Osteoblast (primary cell): ENCODE results near the gene MIX23. TPM values are rescaled to one million over a fixed set of nuclear protein-coding genes. Genes with fewer than 3 reads are reported as not detected.
"Not testable (repeated sequence)": the region's sequence is repeated elsewhere in the genome, so short reads cannot be mapped to it uniquely, and the experiment has no call there.

Experiments used
- DNase-seq: peaks from one replicate; pipeline ENCODE4 v3.0.0; 2011; ENCODE audit warnings: low spot score, mixed read lengths; ENCODE audit not compliant: insufficient read length; ENCODE audit errors: missing footprints
- H2AFZ ChIP-seq: 2 replicates; pipeline ENCODE4 v1.6.0; 2011; ENCODE audit warnings: mild to moderate bottlenecking, low read length
- H3K27ac ChIP-seq: 2 replicates; pipeline ENCODE4 v1.5.1; 2011; ENCODE audit warnings: mild to moderate bottlenecking, low read depth, low read length, moderate library complexity
- H3K27me3 ChIP-seq: 2 replicates; pipeline ENCODE4 v1.6.0; 2012; ENCODE audit warnings: mild to moderate bottlenecking, control low read depth, inconsistent platforms, low read length, moderate library complexity; ENCODE audit not compliant: insufficient read depth
- H3K36me3 ChIP-seq: 2 replicates; pipeline ENCODE4 v1.5.1; 2011; ENCODE audit warnings: mild to moderate bottlenecking, low read length, control low read depth, moderate library complexity; ENCODE audit not compliant: insufficient read depth
- H3K4me1 ChIP-seq: 2 replicates; pipeline ENCODE4 v1.5.1; 2011; ENCODE audit warnings: mild to moderate bottlenecking, low read length, control low read depth, moderate library complexity; ENCODE audit not compliant: insufficient read depth
- H3K4me2 ChIP-seq: 2 replicates; pipeline ENCODE4 v1.6.0; 2011; ENCODE audit warnings: mild to moderate bottlenecking, low read length; ENCODE audit not compliant: insufficient read depth
- H3K4me3 ChIP-seq: fragments of 200-600 bp; sonication (generic); 3 replicates; pipeline ENCODE4 v1.5.1; 2012; ENCODE audit warnings: mild to moderate bottlenecking, low read length, inconsistent platforms; ENCODE audit not compliant: insufficient read depth
- H3K79me2 ChIP-seq: 2 replicates; pipeline ENCODE4 v1.6.0; 2012; ENCODE audit warnings: mild to moderate bottlenecking, low read length, control low read depth, inconsistent platforms; ENCODE audit not compliant: insufficient read depth
- H3K9me3 ChIP-seq: 2 replicates; pipeline ENCODE4 v1.5.1; 2011; ENCODE audit warnings: low read depth, low read length, control low read depth
- H4K20me1 ChIP-seq: 2 replicates; pipeline ENCODE4 v1.6.0; 2012; ENCODE audit warnings: mild to moderate bottlenecking, low read length, control low read depth; ENCODE audit not compliant: insufficient read depth
- total RNA-seq: library from RNA; depleted of rRNA; stranded (reverse); fragments of >200 nt; gene quantifications from 2 replicates; pipeline ENCODE4 v1.2.3, GENCODE V29; 2012
- TF ChIP-seq, protein P1 (sequence below): IDR thresholded peaks from 2 replicates; pipeline ENCODE4 v1.5.1; 2011; ENCODE audit warnings: mild to moderate bottlenecking, low read depth, low read length, moderate library complexity; ENCODE audit errors: extremely low read depth

MIX23 gene
- total RNA-seq, 1 donor, result 17.0 TPM

- no peak overlapping the region for H3K4me2 ChIP-seq
- peaks cover 6% of the 10 kb centered on the region for H3K4me1 ChIP-seq
- no peak overlapping the region for H3K4me3 ChIP-seq
- DNase-seq, result no peak
- H4K20me1 ChIP-seq, result no peaks in the 10 kb centered on the region
- H3K79me2 ChIP-seq, result peaks cover 48% of the 10 kb centered on the region
- no peaks in the 10 kb centered on the region for H3K36me3 ChIP-seq
- H2AFZ ChIP-seq, result no peak overlapping the region
- H3K9me3 ChIP-seq, result no peaks in the 10 kb centered on the region
- no peaks in the 10 kb centered on the region for H3K27me3 ChIP-seq
- TF ChIP-seq, protein P1, sequence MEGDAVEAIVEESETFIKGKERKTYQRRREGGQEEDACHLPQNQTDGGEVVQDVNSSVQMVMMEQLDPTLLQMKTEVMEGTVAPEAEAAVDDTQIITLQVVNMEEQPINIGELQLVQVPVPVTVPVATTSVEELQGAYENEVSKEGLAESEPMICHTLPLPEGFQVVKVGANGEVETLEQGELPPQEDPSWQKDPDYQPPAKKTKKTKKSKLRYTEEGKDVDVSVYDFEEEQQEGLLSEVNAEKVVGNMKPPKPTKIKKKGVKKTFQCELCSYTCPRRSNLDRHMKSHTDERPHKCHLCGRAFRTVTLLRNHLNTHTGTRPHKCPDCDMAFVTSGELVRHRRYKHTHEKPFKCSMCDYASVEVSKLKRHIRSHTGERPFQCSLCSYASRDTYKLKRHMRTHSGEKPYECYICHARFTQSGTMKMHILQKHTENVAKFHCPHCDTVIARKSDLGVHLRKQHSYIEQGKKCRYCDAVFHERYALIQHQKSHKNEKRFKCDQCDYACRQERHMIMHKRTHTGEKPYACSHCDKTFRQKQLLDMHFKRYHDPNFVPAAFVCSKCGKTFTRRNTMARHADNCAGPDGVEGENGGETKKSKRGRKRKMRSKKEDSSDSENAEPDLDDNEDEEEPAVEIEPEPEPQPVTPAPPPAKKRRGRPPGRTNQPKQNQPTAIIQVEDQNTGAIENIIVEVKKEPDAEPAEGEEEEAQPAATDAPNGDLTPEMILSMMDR, result no peak
- no peak overlapping the region for H3K27ac ChIP-seq
Observed at GRCh38 chr3:122377975-122378374, 5.1 kb downstream of the MIX23 start.

- no peaks in the 10 kb centered on the region for H3K27me3 ChIP-seq
- H3K4me2 ChIP-seq, result no peak overlapping the region
- DNase-seq, result no peak
- no peak overlapping the region for H3K4me3 ChIP-seq
- TF ChIP-seq, protein P1, result no peak
- no peaks in the 10 kb centered on the region for H3K36me3 ChIP-seq
- H3K79me2 ChIP-seq, result peaks cover 19% of the 10 kb centered on the region
- no peak overlapping the region for H3K27ac ChIP-seq
- H3K4me1 ChIP-seq, result no peaks in the 10 kb centered on the region
- no peaks in the 10 kb centered on the region for H4K20me1 ChIP-seq
- H2AFZ ChIP-seq, result no peak overlapping the region
- no peaks in the 10 kb centered on the region for H3K9me3 ChIP-seq
Observed at GRCh38 chr3:122374034-122374433, 9.0 kb downstream of the MIX23 start.

DNA sequence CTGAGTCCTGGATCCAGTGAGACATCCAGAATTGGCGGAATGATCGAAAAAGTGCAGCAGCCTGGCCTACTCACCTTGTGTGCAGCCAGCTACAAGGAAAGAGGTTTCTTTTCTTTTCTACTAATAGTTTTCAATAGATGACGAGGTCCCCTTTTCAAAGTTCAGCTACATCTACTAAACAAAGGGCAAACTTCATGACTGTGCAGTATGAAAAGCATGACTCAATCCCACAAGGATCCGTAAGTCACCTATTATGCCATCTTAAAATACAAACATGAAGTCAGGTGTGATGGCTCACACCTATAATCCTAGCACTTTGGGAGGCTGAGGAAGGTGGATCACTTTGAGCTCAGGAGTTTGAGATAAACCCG, 16.7 kb downstream of the MIX23 start:
- H2AFZ ChIP-seq, result no peak overlapping the region
- H3K36me3 ChIP-seq, result peaks cover 6% of the 10 kb centered on the region
- no peaks in the 10 kb centered on the region for H3K4me1 ChIP-seq
- H3K4me2 ChIP-seq, result no peak overlapping the region
- H3K27me3 ChIP-seq, result no peaks in the 10 kb centered on the region
- no peaks in the 10 kb centered on the region for H4K20me1 ChIP-seq
- no peak for DNase-seq
- no peaks in the 10 kb centered on the region for H3K79me2 ChIP-seq
- H3K4me3 ChIP-seq, result no peak overlapping the region
- H3K9me3 ChIP-seq, result no peaks in the 10 kb centered on the region
- TF ChIP-seq, protein P1, result no peak
- H3K27ac ChIP-seq, result no peak overlapping the region

- not testable (repeated sequence) for H3K79me2 ChIP-seq, H2AFZ ChIP-seq, H3K36me3 ChIP-seq, H4K20me1 ChIP-seq, H3K27me3 ChIP-seq, H3K4me2 ChIP-seq, DNase-seq, H3K4me3 ChIP-seq, H3K9me3 ChIP-seq, H3K4me1 ChIP-seq
- H3K27ac ChIP-seq, result peak overlapping the region; percentile 9
Observed at GRCh38 chr3:122365582-122366378, 17.3 kb downstream of the MIX23 start.
